RWPE1 (cell line): ENCODE measurements around the gene HNF4A.
"Not testable (repeated sequence)": the region's sequence is repeated elsewhere in the genome, so short reads cannot be mapped to it uniquely, and the experiment has no call there.

Experiments
- CTCF ChIA-PET: fragments of 350-600 bp; sonication (Branson Sonifier 250); formaldehyde crosslinking; extraction: SDS; loops from one replicate; lab custom pipeline; 2021; lab: Yijun Ruan, JAX
- POLR2A ChIA-PET: fragments of 400-600 bp; formaldehyde crosslinking; extraction: SDS; loops from one replicate; lab custom pipeline; 2020; ENCODE audit warnings: antibody characterized with exemption; ENCODE audit not compliant: low non-redundant PET; lab: Yijun Ruan, JAX
- DNase-seq: peaks from one replicate; pipeline ENCODE4 v3.0.0; 2012; ENCODE audit warnings: low spot score
- H3K27ac ChIP-seq: fragments of 450-650 bp; 2 replicates; pipeline ENCODE4 v1.5.1; 2017
- TF ChIP-seq, protein P1 (sequence below): fragments of 450-650 bp; conservative IDR thresholded peaks from 2 replicates; pipeline ENCODE4 v1.5.1; 2017; ENCODE audit warnings: low read depth, mild to moderate bottlenecking

HNF4A gene

DNA sequence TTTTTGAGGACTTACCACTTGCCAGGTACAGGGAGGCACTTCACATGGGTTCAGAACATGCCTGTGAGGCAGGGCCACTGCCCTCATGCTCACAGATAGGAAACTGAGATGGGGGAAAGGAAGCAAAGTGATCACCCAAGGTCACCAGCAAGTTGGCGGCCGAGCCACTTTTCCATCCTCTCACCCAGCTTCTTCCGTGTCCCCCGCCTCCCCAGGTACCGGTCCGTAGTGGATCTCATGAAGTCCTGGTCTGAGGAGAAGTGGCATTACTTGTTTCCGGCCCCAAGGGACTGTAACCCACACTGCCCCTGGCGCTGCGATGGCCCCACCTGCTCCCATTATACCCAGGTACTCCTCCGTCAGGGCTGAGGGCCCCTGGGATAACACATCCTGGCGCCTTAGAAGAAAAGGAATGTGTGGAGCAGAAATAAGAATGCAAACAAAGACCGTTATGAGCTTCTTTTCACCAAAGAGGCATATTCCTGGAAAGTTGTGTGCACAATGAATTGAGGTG is 12.3 kb upstream of the HNF4A start:
- TF ChIP-seq, protein P1, sequence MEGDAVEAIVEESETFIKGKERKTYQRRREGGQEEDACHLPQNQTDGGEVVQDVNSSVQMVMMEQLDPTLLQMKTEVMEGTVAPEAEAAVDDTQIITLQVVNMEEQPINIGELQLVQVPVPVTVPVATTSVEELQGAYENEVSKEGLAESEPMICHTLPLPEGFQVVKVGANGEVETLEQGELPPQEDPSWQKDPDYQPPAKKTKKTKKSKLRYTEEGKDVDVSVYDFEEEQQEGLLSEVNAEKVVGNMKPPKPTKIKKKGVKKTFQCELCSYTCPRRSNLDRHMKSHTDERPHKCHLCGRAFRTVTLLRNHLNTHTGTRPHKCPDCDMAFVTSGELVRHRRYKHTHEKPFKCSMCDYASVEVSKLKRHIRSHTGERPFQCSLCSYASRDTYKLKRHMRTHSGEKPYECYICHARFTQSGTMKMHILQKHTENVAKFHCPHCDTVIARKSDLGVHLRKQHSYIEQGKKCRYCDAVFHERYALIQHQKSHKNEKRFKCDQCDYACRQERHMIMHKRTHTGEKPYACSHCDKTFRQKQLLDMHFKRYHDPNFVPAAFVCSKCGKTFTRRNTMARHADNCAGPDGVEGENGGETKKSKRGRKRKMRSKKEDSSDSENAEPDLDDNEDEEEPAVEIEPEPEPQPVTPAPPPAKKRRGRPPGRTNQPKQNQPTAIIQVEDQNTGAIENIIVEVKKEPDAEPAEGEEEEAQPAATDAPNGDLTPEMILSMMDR = no peak
- POLR2A ChIA-PET = no interaction called here
- DNase-seq = no peak
- no peak overlapping the region for H3K27ac ChIP-seq
- CTCF ChIA-PET = interaction anchor here (0.7 to 1.0 kb wide), 2 partner anchors 29 to 260 kb away, joined by 4 to 5 read pairs; no protein-coding TSS in a partner anchor

- TF ChIP-seq, protein P1 = no peak
- ChIA-PET CTCF (no interaction called here), POLR2A (no interaction called here)
- H3K27ac ChIP-seq = no peak overlapping the region
- DNase-seq = no peak
These were observed 10.8 kb upstream of the HNF4A start for GRCh38 chr20:44344723-44345122.

DNA sequence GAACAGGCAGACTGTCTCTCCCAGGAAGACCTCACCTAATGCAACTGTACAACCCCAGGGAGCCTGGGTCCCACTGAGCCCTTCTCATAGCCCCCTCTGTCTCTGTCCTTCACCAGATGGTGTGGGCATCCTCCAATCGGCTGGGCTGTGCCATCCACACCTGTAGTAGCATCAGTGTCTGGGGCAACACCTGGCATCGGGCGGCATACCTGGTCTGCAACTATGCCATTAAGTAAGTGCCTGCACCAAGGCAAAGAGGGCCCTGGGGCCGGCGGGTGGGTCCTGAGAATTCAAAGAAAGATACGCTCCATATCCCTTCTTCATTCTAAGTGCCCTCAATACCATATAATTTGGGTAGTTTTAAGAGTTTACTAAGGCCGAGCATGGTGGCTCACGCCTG is 10.4 kb upstream of the HNF4A start:
- ChIA-PET POLR2A (no interaction called here), CTCF (interaction anchor here (0.6 kb wide), 1 partner anchor 125 kb away, joined by 3 read pairs; no protein-coding TSS in a partner anchor)
- DNase-seq = no peak
- TF ChIP-seq, protein P1 = no peak
- no peak overlapping the region for H3K27ac ChIP-seq

GRCh38 chr20:44345941-44346340 is 9.6 kb upstream of the HNF4A start:
- CTCF ChIA-PET = interaction anchor here (0.5 to 0.6 kb wide), 5 partner anchors 12 to 132 kb away, joined by 3 read pairs; no protein-coding TSS in a partner anchor
- POLR2A ChIA-PET, H3K27ac ChIP-seq, DNase-seq: not testable (repeated sequence)

DNA sequence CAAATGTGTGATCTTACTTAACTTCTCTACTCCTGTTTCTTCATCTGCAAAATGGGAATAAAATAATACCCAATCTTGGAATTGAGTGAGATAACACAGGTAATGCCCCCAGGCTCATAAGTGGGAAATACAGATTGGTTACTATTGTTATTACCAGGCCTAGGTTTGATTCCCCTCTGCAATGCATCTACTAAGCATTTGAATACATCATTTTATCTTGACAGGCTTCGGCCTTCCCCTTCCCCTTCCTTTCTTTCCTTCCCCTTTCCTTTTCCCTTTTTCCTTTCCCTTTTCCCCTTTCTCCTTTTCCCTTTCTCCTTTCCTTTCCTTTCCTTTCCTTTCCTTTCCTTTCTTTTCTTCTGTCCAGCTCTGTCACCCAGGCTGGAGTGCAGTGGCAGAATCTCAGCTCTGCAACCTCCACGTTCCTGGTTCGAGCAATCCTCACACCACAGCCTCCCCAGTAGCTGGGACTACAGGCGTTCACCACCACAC is 7.3 kb upstream of the HNF4A start:
- CTCF ChIA-PET = interaction anchor here (0.6 to 0.7 kb wide), 2 partner anchors 23 to 33 kb away, joined by 3 to 4 read pairs; no protein-coding TSS in a partner anchor

DNA sequence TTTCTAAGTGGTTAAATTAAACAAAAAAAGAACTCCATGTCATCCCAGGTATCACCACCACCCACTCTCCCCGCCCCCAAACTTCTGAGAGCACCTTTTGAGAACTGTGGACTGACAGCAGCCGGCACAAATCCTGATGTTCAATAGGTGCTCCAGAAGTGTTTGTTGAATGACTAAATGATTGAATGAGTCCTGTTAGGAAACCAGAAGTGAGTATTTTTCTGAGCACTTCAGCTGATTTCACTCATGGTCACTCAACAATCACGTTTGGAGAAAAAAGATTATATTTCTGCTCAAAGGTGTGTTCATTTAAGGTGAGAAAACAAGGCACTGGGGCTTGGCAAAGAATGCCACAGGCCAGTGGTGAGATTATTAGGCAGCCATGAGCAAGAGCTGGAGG is 6.2 kb upstream of the HNF4A start:
- POLR2A ChIA-PET = no interaction called here
- TF ChIP-seq, protein P1 = no peak
- CTCF ChIA-PET = interaction anchor here (0.6 kb wide), 1 partner anchor 216 kb away, joined by 3 read pairs; no protein-coding TSS in a partner anchor
- DNase-seq = no peak
- no peak overlapping the region for H3K27ac ChIP-seq

More for the DNA sequence above, 7.3 kb upstream of the HNF4A start:
- TF ChIP-seq, protein P1 = no peak
- H3K27ac ChIP-seq = no peak overlapping the region
- DNase-seq = no peak
- POLR2A ChIA-PET = no interaction called here

DNA sequence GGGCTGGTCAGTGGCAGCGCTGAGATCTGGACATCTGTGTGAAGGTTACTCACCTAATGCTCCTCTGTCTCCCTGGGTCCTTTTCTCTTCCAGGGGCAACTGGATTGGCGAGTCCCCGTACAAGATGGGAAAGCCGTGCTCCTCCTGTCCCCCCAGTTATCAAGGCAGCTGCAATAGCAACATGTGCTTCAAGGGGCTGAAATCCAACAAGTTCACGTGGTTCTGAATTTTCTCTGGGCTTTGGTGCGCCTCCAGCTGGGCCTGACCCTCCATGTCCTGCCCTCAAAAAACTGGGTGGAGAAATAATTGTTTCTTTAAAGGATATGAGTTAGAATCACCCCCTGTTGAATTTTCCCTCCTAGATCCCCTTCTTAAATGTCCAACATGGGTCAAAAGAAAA is 4.9 kb upstream of the HNF4A start:
- CTCF ChIA-PET = interaction anchor here (0.7 kb wide), 1 partner anchor 413 kb away, joined by 3 read pairs; no protein-coding TSS in a partner anchor
- TF ChIP-seq, protein P1 = no peak
- no peak overlapping the region for H3K27ac ChIP-seq
- POLR2A ChIA-PET = no interaction called here
- DNase-seq = no peak
